Measurements from ENCODE around the gene ACLY. TPM values are rescaled to one million over a fixed set of nuclear protein-coding genes. Genes with fewer than 3 reads are reported as not detected.

The ACLY gene
- total and polyA plus RNA-seq, 2 experiments from 2014 or later = 119 to 439 TPM

GRCh38 chr17:41956522-41956921 lies 37.8 kb upstream of the ACLY start:
- Mint-ChIP-seq H3K4me3 (no peak overlapping the region), H3K4me1 (peaks cover 22% of the 10 kb centered on the region), H3K27ac (no peak overlapping the region), H3K27me3 (ENCODE audit: insufficient read depth, low read depth, poor library complexity) (peaks cover 12% of the 10 kb centered on the region), H3K36me3 (ENCODE audit: low read depth) (peaks cover 10% of the 10 kb centered on the region; the same call in 1 of the 3 replicates), H3K9me3 (no peaks in the 10 kb centered on the region; the same call in 2 of the 3 replicates)
- Histone ChIP-seq H3K27ac (ENCODE audit: low read depth) (no peak overlapping the region), H3K4me3 (no peak overlapping the region), H3K4me2 (no peak overlapping the region), H3K9me2 (ENCODE audit: insufficient read depth) (no peaks in the 10 kb centered on the region), H3K79me2 (replicated peaks; ENCODE audit: insufficient read depth) (no peaks in the 10 kb centered on the region), H3K27me3 (ENCODE audit: insufficient read depth) (no peaks in the 10 kb centered on the region), H3K36me3 (ENCODE audit: insufficient read depth) (no peaks in the 10 kb centered on the region), H3F3A (replicated peaks; ENCODE audit: low read depth) (peaks cover 10% of the 10 kb centered on the region; the same call in 1 of the 2 replicates), H4K20me1 (replicated peaks; ENCODE audit: insufficient read depth) (no peaks in the 10 kb centered on the region), H2AFZ (no peak overlapping the region), H3K4me1 (ENCODE audit: insufficient read depth) (peaks cover 19% of the 10 kb centered on the region)
- DNase-seq (ENCODE audit: low spot score) = no peak
- no peak for TF ChIP-seq ETS1 (IDR thresholded peaks at IDR 0.05)
- no peak for TF ChIP-seq CREB1 (CRISPR knock-in tag; IDR thresholded peaks at IDR 0.05; ENCODE audit: low read depth)
- no peak for TF ChIP-seq ZNF331 (CRISPR knock-in tag; IDR thresholded peaks at IDR 0.05; ENCODE audit: low read depth)
- no peak for TF ChIP-seq EZH2 (IDR thresholded peaks at IDR 0.05; ENCODE audit: low read depth, unreplicated experiment)
- no peak for TF ChIP-seq STAT1 (IDR thresholded peaks at IDR 0.05; ENCODE audit: unreplicated experiment)
- TF ChIP-seq EZH2phosphoT487 (IDR thresholded peaks at IDR 0.05; ENCODE audit: unreplicated experiment) = no peak
- no peak for TF ChIP-seq POLR2AphosphoS5 (IDR thresholded peaks at IDR 0.05; ENCODE audit: low read depth)
- no peak for TF ChIP-seq REST (IDR thresholded peaks at IDR 0.05; ENCODE audit: unreplicated experiment)
- TF ChIP-seq NANOG (IDR thresholded peaks at IDR 0.05; ENCODE audit: borderline replicate concordance) = no peak
- TF ChIP-seq ZNF462 (CRISPR knock-in tag; IDR thresholded peaks at IDR 0.05) = no peak
- no peak for TF ChIP-seq CTCF (conservative IDR thresholded peaks at IDR 0.05; ENCODE audit: low read depth in 2 of 2)
- TF ChIP-seq JUNB (IDR thresholded peaks at IDR 0.05; ENCODE audit: unreplicated experiment) = no peak
- no peak for ATAC-seq

All from GM23338 (cell line).